HG02943 (cell line): ENCODE measurements around the gene RASL10B.

ENCODE experiments used
- ATAC-seq: cut with Tn5 transposase; IDR thresholded peaks from one replicate; pipeline ENCODE4 v1.9.1; 2021; ENCODE audit warnings: mild to moderate bottlenecking, low read depth, moderate library complexity; ENCODE audit not compliant: unreplicated experiment

RASL10B gene

GRCh38 chr17:35716897-35717465, 14.5 kb upstream of the RASL10B start:
- ATAC-seq, result no peak

DNA sequence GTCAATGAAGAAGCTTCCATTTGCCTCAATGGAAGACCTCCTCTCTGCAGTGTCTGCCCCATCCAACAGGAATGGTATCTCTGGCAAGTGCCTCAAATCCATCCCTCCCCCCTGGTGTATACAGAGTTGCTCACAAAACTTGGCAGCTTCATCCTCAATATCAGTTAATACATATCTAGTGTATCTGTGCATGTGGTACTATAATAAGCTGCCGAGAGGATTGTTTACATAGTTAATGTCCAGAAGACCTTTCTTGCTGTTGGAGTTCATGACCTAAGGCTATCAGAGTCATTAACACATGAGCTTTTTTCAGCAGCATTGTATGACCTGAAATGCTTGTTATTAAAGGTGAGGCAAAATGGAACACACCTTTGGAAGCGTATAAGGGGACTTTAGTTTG, 14.0 kb upstream of the RASL10B start:
- ATAC-seq, result no peak

DNA sequence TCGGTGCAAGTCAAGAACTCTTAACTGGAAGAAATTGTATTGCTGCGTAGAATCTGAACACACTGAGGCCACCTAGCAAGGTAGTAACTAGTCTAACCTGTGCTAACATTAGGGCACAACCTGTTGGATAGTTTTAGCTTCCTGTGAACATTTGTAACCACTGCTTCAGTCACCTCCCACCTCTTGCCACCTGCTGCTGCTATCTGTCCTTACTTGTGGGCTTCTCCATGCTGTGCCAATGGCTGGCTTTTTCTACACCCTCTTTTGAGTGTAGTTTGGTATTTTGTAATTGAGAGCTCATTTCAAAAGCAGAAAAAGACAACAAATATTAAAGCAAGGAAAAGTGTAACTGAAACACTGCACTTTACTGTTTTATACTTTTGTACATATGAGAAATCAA, 7.7 kb upstream of the RASL10B start:
- ATAC-seq, result no peak

DNA sequence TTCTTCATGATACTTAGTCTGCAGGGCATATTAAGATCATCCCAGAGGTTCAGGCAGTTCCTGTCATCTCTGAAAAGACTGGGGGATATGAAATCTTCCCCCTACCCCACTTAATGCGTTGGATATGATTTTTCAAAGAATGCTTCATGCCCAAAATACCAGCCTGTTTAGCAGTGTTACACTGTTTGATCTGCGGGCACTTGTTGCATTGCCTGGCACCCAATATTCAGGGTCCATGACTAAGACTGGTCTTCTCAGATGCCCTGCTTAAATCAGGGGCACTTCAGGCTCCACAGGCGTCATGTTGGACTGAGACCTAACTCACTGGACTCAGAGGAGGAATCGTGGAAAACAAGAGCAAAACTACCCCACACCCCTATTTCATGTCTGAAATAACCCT, 6.4 kb upstream of the RASL10B start:
- no peak for ATAC-seq

DNA sequence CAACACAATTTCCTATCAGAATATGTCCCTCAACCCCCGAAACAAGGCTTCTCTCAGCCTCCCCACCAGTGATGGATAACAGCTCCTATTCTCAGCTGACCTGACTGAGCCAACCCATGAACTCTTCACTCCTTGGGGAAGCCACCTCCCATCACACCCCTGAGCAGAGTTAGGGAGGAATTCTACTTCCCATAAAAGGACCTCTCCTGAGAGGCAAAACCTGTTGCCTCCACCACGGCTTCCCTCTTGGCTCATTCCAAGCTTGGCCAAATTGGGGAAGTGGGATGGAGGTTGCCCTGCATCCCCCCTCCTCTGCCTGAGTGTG, 5.7 kb upstream of the RASL10B start:
- ATAC-seq, result no peak

DNA sequence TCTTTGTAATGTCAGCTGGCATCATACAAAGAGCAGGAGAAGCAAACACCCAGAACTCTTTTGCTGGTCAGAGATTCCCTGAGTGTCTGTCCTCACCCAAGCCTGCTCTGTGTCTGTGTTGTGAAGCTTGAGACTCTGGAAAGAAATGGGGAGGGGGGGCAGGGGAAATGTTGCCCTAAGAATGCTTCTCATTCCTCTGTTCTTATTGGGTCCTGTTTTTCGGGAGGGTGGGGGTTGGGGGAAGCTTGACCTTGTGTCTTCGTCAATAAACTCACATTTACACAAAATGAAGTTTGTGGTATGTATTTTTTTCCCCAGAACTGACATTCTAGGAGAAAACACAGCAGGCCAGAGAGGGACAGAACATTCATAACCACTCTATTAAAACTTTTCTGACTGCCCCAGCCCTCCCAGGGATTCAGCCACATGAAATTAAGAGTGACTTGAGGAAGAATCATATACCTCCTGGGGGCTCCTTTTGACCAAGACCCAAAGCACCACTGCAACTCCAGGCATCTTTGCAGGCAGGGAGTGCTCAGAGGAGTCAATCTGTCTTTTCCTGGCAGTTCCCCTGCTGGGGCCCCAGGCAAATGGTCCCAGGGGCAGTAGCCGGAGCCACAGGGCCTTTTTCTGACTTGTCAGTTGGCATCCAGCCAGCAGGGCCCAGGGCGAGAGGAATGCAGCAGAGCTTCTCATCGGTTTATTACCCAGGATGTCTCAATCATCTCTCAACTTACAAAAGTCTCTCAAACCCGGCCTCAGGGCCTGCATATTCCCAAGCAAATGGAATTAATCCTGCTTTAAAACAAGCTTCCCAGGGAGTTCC, 5.1 kb upstream of the RASL10B start:
- no peak for ATAC-seq

DNA sequence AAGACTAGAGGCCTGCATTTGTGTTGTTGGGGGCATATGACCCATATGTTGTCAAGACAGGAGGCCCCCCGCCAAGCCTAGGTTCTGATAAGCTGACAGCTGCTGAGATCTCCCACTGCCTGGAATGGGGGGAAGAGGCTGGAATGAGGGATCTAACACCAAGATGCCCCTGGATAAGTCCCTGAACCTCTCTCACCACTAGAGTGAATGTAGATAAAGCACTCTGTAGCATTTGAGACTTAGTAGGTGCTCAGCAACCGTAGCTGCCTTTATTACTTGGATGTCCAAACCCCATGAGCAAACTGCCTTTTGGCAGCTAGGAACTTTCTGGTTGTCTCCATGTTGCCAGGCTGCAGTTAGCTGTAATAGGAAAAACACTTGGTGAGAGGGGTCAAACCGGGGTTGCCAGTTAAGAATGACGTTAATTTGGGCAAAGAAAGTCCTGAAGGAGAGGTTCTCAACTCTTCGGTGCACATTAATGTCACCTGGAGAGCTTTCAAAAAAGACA, 4.4 kb upstream of the RASL10B start:
- no peak for ATAC-seq

DNA sequence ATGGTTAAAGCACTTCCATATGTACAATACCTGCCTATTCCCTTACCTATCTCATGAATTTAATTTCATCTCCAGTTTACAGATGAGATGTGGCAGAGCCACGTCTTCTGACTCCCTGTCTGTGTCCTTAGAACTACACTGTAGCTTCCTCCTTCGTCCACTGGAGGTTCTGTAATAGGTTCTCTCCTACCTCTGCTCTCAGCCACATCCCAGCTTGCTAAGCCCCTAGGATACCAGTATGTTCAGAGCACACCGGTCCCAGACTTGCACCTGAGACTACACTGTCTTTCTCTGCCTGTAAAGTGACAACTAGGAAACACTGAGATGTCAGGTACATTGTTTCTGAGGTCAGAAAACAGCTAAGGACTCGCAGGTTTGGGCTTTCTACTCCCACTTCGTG, 3.8 kb upstream of the RASL10B start:
- ATAC-seq, result no peak

DNA sequence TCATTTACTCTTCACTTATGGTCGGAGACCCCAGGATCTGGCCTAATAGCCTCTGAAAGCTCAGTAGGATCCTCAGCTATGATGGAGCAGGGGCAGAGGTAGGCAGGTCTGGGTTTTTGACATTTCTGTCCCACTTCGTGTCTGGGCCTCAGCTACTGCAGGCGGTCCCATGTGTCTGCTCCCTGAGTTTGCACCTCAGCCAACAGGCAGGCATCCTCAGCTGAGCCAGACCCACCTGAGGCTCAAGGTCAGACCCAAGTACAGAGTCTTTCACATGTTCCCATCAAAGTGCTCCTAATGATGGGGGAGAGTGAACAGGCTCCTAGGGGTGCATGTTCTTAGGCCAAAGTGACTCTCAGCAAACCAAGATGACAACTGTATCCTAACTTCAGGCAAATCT, 2.9 kb upstream of the RASL10B start:
- no peak for ATAC-seq

DNA sequence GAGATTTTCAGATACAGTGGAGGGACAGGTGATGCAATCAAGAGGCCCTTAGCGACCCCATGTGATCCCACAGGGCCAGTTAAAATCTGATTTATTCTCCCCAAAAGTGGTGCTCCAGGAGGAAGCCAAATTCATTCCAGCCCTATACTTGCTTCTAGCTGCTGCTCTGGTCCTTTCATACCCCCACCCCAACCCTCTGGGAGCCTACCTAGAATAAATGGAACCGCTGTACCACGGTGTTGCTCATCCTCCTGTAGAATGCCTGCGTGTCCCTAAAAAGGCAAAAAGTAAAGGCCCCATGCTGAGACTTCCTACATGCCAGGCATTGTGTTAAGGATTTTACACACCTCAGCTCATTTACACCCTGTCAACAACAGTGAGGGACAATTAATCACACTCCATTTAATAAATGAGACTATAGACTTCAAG, 2.0 kb upstream of the RASL10B start:
- no peak for ATAC-seq

DNA sequence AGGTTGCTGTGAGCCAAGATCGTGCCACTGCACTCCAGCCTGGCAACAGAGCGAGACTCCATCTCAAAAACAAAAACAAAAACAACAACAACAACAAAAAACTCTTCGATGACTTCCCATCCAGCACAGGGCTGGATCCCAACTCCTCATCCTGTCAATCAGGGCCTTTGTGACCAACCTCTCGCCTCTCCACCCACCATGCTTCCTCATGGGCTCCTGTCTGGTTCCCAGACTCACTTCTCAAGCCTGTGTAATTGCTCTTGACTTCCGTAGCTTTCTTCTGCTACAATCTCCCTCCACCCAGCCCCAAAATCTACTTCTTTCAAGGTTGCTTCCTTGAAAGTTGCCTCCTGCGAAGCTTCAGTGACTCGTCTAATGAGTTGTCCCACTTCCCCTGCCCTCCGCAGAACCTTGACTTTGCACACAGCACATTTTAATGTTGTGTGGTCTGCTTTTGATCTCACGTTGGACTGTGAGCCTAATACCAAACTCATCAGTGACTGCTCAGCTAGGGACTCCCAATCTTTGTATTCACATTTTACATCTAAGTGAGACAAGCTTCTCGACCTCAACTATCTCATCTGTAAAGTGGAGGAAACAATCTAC, 936 bp upstream of the RASL10B start:
- no peak for ATAC-seq

DNA sequence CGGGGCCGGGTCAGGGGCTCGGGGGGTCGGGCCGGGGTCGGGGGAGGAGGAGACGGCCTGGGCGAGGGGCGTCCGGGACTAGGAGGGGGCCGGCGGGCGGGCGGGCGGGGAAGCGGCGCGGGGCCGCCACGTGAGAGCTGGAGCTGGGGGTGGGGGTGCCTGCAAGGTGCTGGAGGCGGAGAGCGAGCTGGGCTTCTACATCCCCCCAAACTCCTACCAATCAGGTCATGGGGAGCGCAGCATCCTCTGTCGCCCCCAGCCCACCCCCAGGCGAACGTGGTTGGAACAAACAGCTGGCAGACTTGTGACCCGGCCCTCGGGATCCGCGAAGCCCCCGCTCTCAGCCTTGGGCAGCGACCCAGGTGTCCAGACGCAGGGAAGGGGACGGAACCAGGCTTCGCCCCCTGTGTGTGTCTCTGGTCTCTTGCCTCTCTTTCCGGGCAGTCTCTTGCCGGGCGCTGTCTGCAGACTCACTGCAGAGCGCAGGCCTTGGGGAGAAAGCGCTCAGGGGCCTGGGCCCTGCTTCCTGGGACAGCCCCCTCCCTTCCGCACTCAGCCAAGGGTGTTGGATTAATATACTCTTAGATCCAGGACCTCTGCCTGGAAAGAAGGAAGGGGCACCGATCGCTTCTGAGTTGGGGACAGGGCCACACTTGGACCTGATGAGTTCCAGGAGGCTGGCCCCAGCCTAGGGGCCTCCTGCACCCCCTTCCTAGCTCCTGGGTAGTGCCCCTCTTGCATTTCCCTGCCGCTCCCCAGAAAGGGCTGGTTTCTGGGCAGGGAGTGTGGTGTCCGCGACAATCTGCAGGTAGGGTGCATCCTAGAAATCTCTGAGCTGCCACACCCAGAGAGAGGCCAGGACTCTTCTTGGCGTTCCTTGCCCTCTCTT, 722 bp downstream of the RASL10B start:
- ATAC-seq, result no peak

GRCh38 chr17:35732806-35733136, 1.3 kb downstream of the RASL10B start:
- ATAC-seq, result no peak

- ATAC-seq, result no peak
Measured at GRCh38 chr17:35733366-35733765, 1.9 kb downstream of the RASL10B start.

- no peak for ATAC-seq
Measured at GRCh38 chr17:35734396-35734795, 3.0 kb downstream of the RASL10B start.

GRCh38 chr17:35735036-35735805, 3.8 kb downstream of the RASL10B start:
- no peak for ATAC-seq

GRCh38 chr17:35736236-35736635, 4.8 kb downstream of the RASL10B start:
- no peak for ATAC-seq

DNA sequence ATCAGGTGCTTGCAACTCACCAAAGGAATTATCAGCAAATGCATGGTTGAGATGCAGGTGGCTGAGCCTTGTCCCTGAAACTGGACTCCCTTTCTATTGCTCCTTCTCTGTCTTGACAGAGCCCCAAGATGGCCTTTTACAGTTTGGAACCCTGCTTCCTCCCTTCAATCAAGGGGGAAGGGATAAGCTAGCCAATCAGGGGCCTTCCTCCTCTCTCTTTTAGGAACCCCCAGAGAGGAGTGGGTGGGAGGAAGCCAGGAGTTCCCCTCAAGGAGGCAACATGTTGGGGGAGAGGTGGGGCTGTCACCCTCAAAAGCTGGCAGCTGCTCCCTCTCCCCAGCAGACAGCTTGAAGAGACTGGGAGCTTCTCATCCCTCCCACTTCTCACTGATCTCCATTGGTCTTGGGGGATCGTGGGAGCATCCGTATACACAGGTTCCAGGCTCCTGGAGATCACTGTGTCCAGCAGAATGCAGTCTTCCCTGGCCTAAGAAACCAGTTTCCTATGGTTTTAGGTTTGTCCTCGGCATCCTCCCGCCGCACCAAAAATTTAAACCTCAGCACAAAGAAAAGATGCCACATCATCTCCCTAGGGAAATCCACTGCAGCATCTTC, 7.2 kb downstream of the RASL10B start:
- ATAC-seq, result no peak

- no peak for ATAC-seq
Measured at GRCh38 chr17:35740216-35740615, 8.8 kb downstream of the RASL10B start.
